Mammary epithelial cell (primary cell): ENCODE results near the gene HS3ST3A1.

ENCODE experiments used
- CTCF ChIP-seq, 2 donors: IDR thresholded peaks in 1 of 2; conservative IDR thresholded peaks in 1 of 2; 2 replicates each; pipeline ENCODE4 v1.5.1; 2011 to 2012; ENCODE audit warnings: inconsistent platforms in 2 of 2, low read length in 2 of 2, mild to moderate bottlenecking in 2 of 2, control low read depth in 1 of 2, low read depth in 1 of 2; ENCODE audit not compliant: insufficient read depth in 1 of 2; ENCODE audit errors: extremely low read depth in 1 of 2
- EZH2 ChIP-seq: IDR thresholded peaks from 2 replicates; pipeline ENCODE4 v1.6.1; 2012; ENCODE audit warnings: low read length, inconsistent platforms, borderline replicate concordance

GRCh38 chr17:13480877-13481276 is 120.9 kb downstream of the HS3ST3A1 start:
- TF ChIP-seq CTCF (conservative IDR thresholded peaks at IDR 0.05 in 1 of 2, IDR thresholded peaks at IDR 0.05 in 1 of 2; ENCODE audit: extremely low read depth in 1 of 2, insufficient read depth in 1 of 2, low read depth in 1 of 2, low read length in 2 of 2) (no peak), EZH2 (no peak)
